Fibroblast of skin of left quadriceps (primary cell): ENCODE results near the gene FABP3.

Experiments used
- DNase-seq, 2 experiments: peaks; one replicate each; pipeline ENCODE4 v3.0.0-alpha.2; 2013; ENCODE audit warnings: low read depth in 2 of 2

Gene FABP3

GRCh38 chr1:31372051-31372450 is 825 bp downstream of the FABP3 start:
- DNase-seq = no peak

- DNase-seq = no peak
Observed at GRCh38 chr1:31371121-31371959, 1.5 kb downstream of the FABP3 start.

- no peak for DNase-seq
Observed at GRCh38 chr1:31370565-31370964, 2.3 kb downstream of the FABP3 start.

GRCh38 chr1:31370021-31370420 is 2.9 kb downstream of the FABP3 start:
- no peak for DNase-seq

- no peak for DNase-seq
Observed at GRCh38 chr1:31368611-31369107, 4.2 kb downstream of the FABP3 start.

GRCh38 chr1:31366796-31367195 is 6.1 kb downstream of the FABP3 start:
- no peak for DNase-seq

- DNase-seq = no peak
Observed at GRCh38 chr1:31364561-31365250, 8.2 kb downstream of the FABP3 start.

GRCh38 chr1:31362032-31362431 is 10.8 kb downstream of the FABP3 start:
- no peak for DNase-seq

- no peak for DNase-seq
Observed at GRCh38 chr1:31361607-31362006, 11.3 kb downstream of the FABP3 start.

- no peak for DNase-seq
Observed at GRCh38 chr1:31356427-31356826, 16.4 kb downstream of the FABP3 start.

- DNase-seq = no peak
Observed at GRCh38 chr1:31354283-31354682, 18.6 kb downstream of the FABP3 start.

GRCh38 chr1:31348449-31348848 is 24.4 kb downstream of the FABP3 start:
- DNase-seq = no peak

- DNase-seq = no peak
Observed at GRCh38 chr1:31346785-31347184, 26.1 kb downstream of the FABP3 start.

- no peak for DNase-seq
Observed at GRCh38 chr1:31345635-31346034, 27.2 kb downstream of the FABP3 start.

- no peak for DNase-seq
Observed at GRCh38 chr1:31344503-31344902, 28.4 kb downstream of the FABP3 start.

GRCh38 chr1:31336687-31337467 is 36.0 kb downstream of the FABP3 start:
- no peak for DNase-seq

GRCh38 chr1:31335007-31335406 is 37.9 kb downstream of the FABP3 start:
- DNase-seq = peak; percentile 20 to 21

GRCh38 chr1:31327381-31327780 is 45.5 kb downstream of the FABP3 start:
- peak in 1 of 2 experiments; percentile 5 for DNase-seq

GRCh38 chr1:31326461-31326860 is 46.4 kb downstream of the FABP3 start:
- DNase-seq = no peak

GRCh38 chr1:31324992-31325391 is 47.9 kb downstream of the FABP3 start:
- no peak for DNase-seq

GRCh38 chr1:31324093-31324492 is 48.8 kb downstream of the FABP3 start:
- DNase-seq = no peak

- no peak for DNase-seq
Observed at GRCh38 chr1:31318146-31318545, 54.7 kb downstream of the FABP3 start.
